WERI-Rb-1 (cell line): ENCODE measurements around the gene KCTD1.

ENCODE experiments used
- DNase-seq: peaks from one replicate; pipeline ENCODE4 v3.0.0-alpha.2; 2020
- H3K27ac ChIP-seq: fragments of 250-450 bp; sonication (Bioruptor Pico); 2 replicates; pipeline ENCODE4 v1.5.1; 2020; ENCODE audit warnings: mild to moderate bottlenecking, moderate library complexity
- H3K27me3 ChIP-seq: fragments of 250-450 bp; sonication (Bioruptor Pico); 2 replicates; pipeline ENCODE4 v1.5.1; 2021; ENCODE audit warnings: mild to moderate bottlenecking, low read depth, moderate library complexity; ENCODE audit not compliant: insufficient read depth, severe bottlenecking
- H3K36me3 ChIP-seq: fragments of 250-450 bp; sonication (Bioruptor Pico); 2 replicates; pipeline ENCODE4 v1.5.1; 2020; ENCODE audit warnings: mild to moderate bottlenecking, moderate library complexity
- H3K4me3 ChIP-seq: 2 replicates; pipeline ENCODE4 v1.5.1; 2011; ENCODE audit warnings: low read depth, mild to moderate bottlenecking, control low read depth, low read length
- H3K9me3 ChIP-seq: fragments of 250-450 bp; sonication (Bioruptor Pico); 2 replicates; pipeline ENCODE4 v1.5.1; 2021; ENCODE audit warnings: mild to moderate bottlenecking, moderate library complexity; ENCODE audit not compliant: severe bottlenecking
- CTCF ChIP-seq: IDR thresholded peaks from 2 replicates; pipeline ENCODE4 v1.5.1; 2011; ENCODE audit warnings: low read depth, mild to moderate bottlenecking, control low read depth, inconsistent platforms, low read length

The KCTD1 gene

GRCh38 chr18:26521617-26522016 is 26.7 kb downstream of the KCTD1 start:
- Histone ChIP-seq H3K27me3 (no peaks in the 10 kb centered on the region), H3K4me3 (no peak overlapping the region), H3K27ac (no peak overlapping the region), H3K36me3 (no peaks in the 10 kb centered on the region), H3K9me3 (no peaks in the 10 kb centered on the region)
- no peak for DNase-seq
- TF ChIP-seq CTCF = no peak

GRCh38 chr18:26520974-26521373 is 27.4 kb downstream of the KCTD1 start:
- H3K9me3 ChIP-seq = no peaks in the 10 kb centered on the region
- no peaks in the 10 kb centered on the region for H3K27me3 ChIP-seq
- no peaks in the 10 kb centered on the region for H3K36me3 ChIP-seq
- H3K27ac ChIP-seq = no peak overlapping the region
- TF ChIP-seq CTCF = no peak
- no peak overlapping the region for H3K4me3 ChIP-seq
- no peak for DNase-seq

GRCh38 chr18:26519114-26519513 is 29.2 kb downstream of the KCTD1 start:
- Histone ChIP-seq H3K4me3 (no peak overlapping the region), H3K9me3 (no peaks in the 10 kb centered on the region), H3K27me3 (no peaks in the 10 kb centered on the region), H3K27ac (no peak overlapping the region), H3K36me3 (no peaks in the 10 kb centered on the region)
- no peak for DNase-seq
- TF ChIP-seq CTCF = no peak

GRCh38 chr18:26516964-26517363 is 31.4 kb downstream of the KCTD1 start:
- no peak for TF ChIP-seq CTCF

GRCh38 chr18:26515643-26516487 is 32.5 kb downstream of the KCTD1 start:
- no peak overlapping the region for H3K4me3 ChIP-seq
- no peak for TF ChIP-seq CTCF
- no peak overlapping the region for H3K27ac ChIP-seq
- no peaks in the 10 kb centered on the region for H3K36me3 ChIP-seq
- DNase-seq = no peak
- no peaks in the 10 kb centered on the region for H3K27me3 ChIP-seq
- H3K9me3 ChIP-seq = no peaks in the 10 kb centered on the region

More at GRCh38 chr18:26516964-26517363, 31.4 kb downstream of the KCTD1 start:
- Histone ChIP-seq H3K27me3 (no peaks in the 10 kb centered on the region), H3K4me3 (no peak overlapping the region), H3K36me3 (no peaks in the 10 kb centered on the region), H3K27ac (no peak overlapping the region), H3K9me3 (no peaks in the 10 kb centered on the region)
- no peak for DNase-seq
